Measurements from ENCODE around the gene TMEM156.
"Not testable (repeated sequence)": the region's sequence is repeated elsewhere in the genome, so short reads cannot be mapped to it uniquely, and the experiment has no call there.

Gene TMEM156

GRCh38 chr4:38952017-38952416, 80.2 kb downstream of the TMEM156 start:
- Histone ChIP-seq H3K27ac (ENCODE audit: low read length) (no peak overlapping the region), H3K9ac (ENCODE audit: low read length) (no peak overlapping the region), H3K36me3 (ENCODE audit: control insufficient read depth, low read depth, low read length) (no peaks in the 10 kb centered on the region), H3K27me3 (ENCODE audit: control insufficient read depth, insufficient read depth, low read length) (no peaks in the 10 kb centered on the region), H3K4me1 (ENCODE audit: control insufficient read depth, low read depth, low read length) (no peaks in the 10 kb centered on the region), H3K9me3 (ENCODE audit: control insufficient read depth, low read depth, low read length) (no peaks in the 10 kb centered on the region), H3K4me3 (ENCODE audit: low read length) (no peak overlapping the region)

- no peak overlapping the region for H3K4me3 ChIP-seq (ENCODE audit: low read length)
- no peaks in the 10 kb centered on the region for H3K9me3 ChIP-seq (ENCODE audit: control insufficient read depth, low read depth, low read length)
- no peaks in the 10 kb centered on the region for H3K36me3 ChIP-seq (ENCODE audit: control insufficient read depth, low read depth, low read length)
- no peaks in the 10 kb centered on the region for H3K4me1 ChIP-seq (ENCODE audit: control insufficient read depth, low read depth, low read length)
- H3K27me3 ChIP-seq (ENCODE audit: control insufficient read depth, insufficient read depth, low read length), result no peaks in the 10 kb centered on the region
- no peak overlapping the region for H3K27ac ChIP-seq (ENCODE audit: low read length)
- H3K9ac ChIP-seq (ENCODE audit: low read length), result no peak overlapping the region
These were observed 80.6 kb downstream of the TMEM156 start for GRCh38 chr4:38951598-38951997.

- no peak overlapping the region for H3K9ac ChIP-seq (ENCODE audit: low read length)
- no peaks in the 10 kb centered on the region for H3K27me3 ChIP-seq (ENCODE audit: control insufficient read depth, insufficient read depth, low read length)
- no peak overlapping the region for H3K27ac ChIP-seq (ENCODE audit: low read length)
- H3K4me1 ChIP-seq (ENCODE audit: control insufficient read depth, low read depth, low read length), result no peaks in the 10 kb centered on the region
- H3K4me3 ChIP-seq (ENCODE audit: low read length), result no peak overlapping the region
- H3K36me3 ChIP-seq (ENCODE audit: control insufficient read depth, low read depth, low read length), result no peaks in the 10 kb centered on the region
- no peaks in the 10 kb centered on the region for H3K9me3 ChIP-seq (ENCODE audit: control insufficient read depth, low read depth, low read length)
These were observed 81.5 kb downstream of the TMEM156 start for GRCh38 chr4:38950734-38951133.

- H3K27me3 ChIP-seq (ENCODE audit: control insufficient read depth, insufficient read depth, low read length), result no peaks in the 10 kb centered on the region
- no peak overlapping the region for H3K27ac ChIP-seq (ENCODE audit: low read length)
- H3K9ac ChIP-seq (ENCODE audit: low read length), result no peak overlapping the region
- H3K4me3 ChIP-seq (ENCODE audit: low read length), result no peak overlapping the region
- H3K9me3 ChIP-seq (ENCODE audit: control insufficient read depth, low read depth, low read length), result no peaks in the 10 kb centered on the region
- no peaks in the 10 kb centered on the region for H3K36me3 ChIP-seq (ENCODE audit: control insufficient read depth, low read depth, low read length)
- no peaks in the 10 kb centered on the region for H3K4me1 ChIP-seq (ENCODE audit: control insufficient read depth, low read depth, low read length)
These were observed 82.0 kb downstream of the TMEM156 start for GRCh38 chr4:38950159-38950558.

- H3K27ac ChIP-seq (ENCODE audit: low read length), result no peak overlapping the region
- H3K9me3 ChIP-seq (ENCODE audit: control insufficient read depth, low read depth, low read length), result no peaks in the 10 kb centered on the region
- no peaks in the 10 kb centered on the region for H3K27me3 ChIP-seq (ENCODE audit: control insufficient read depth, insufficient read depth, low read length)
- no peak overlapping the region for H3K9ac ChIP-seq (ENCODE audit: low read length)
- no peaks in the 10 kb centered on the region for H3K4me1 ChIP-seq (ENCODE audit: control insufficient read depth, low read depth, low read length)
- no peak overlapping the region for H3K4me3 ChIP-seq (ENCODE audit: low read length)
- no peaks in the 10 kb centered on the region for H3K36me3 ChIP-seq (ENCODE audit: control insufficient read depth, low read depth, low read length)
These were observed 82.7 kb downstream of the TMEM156 start for GRCh38 chr4:38949411-38950051.

- Histone ChIP-seq H3K27ac (ENCODE audit: low read length) (no peak overlapping the region), H3K36me3 (ENCODE audit: control insufficient read depth, low read depth, low read length) (no peaks in the 10 kb centered on the region), H3K4me3 (ENCODE audit: low read length) (no peak overlapping the region), H3K4me1 (ENCODE audit: control insufficient read depth, low read depth, low read length) (no peaks in the 10 kb centered on the region), H3K27me3 (ENCODE audit: control insufficient read depth, insufficient read depth, low read length) (no peaks in the 10 kb centered on the region), H3K9me3 (ENCODE audit: control insufficient read depth, low read depth, low read length) (no peaks in the 10 kb centered on the region), H3K9ac (ENCODE audit: low read length) (no peak overlapping the region)
These were observed 83.7 kb downstream of the TMEM156 start for GRCh38 chr4:38948551-38948950.

GRCh38 chr4:38946919-38947318, 85.3 kb downstream of the TMEM156 start:
- no peaks in the 10 kb centered on the region for H3K27me3 ChIP-seq (ENCODE audit: control insufficient read depth, insufficient read depth, low read length)
- no peak overlapping the region for H3K4me3 ChIP-seq (ENCODE audit: low read length)
- H3K9ac ChIP-seq (ENCODE audit: low read length), result no peak overlapping the region
- H3K27ac ChIP-seq (ENCODE audit: low read length), result no peak overlapping the region
- H3K4me1 ChIP-seq (ENCODE audit: control insufficient read depth, low read depth, low read length), result no peaks in the 10 kb centered on the region
- no peaks in the 10 kb centered on the region for H3K36me3 ChIP-seq (ENCODE audit: control insufficient read depth, low read depth, low read length)
- no peaks in the 10 kb centered on the region for H3K9me3 ChIP-seq (ENCODE audit: control insufficient read depth, low read depth, low read length)

GRCh38 chr4:38944440-38944839, 87.8 kb downstream of the TMEM156 start:
- H3K9ac ChIP-seq (ENCODE audit: low read length), result no peak overlapping the region
- no peak overlapping the region for H3K27ac ChIP-seq (ENCODE audit: low read length)
- H3K36me3 ChIP-seq (ENCODE audit: control insufficient read depth, low read depth, low read length), result no peaks in the 10 kb centered on the region
- no peak overlapping the region for H3K4me3 ChIP-seq (ENCODE audit: low read length)
- H3K4me1 ChIP-seq (ENCODE audit: control insufficient read depth, low read depth, low read length), result no peaks in the 10 kb centered on the region
- no peaks in the 10 kb centered on the region for H3K27me3 ChIP-seq (ENCODE audit: control insufficient read depth, insufficient read depth, low read length)
- H3K9me3 ChIP-seq (ENCODE audit: control insufficient read depth, low read depth, low read length), result no peaks in the 10 kb centered on the region

- H3K36me3 ChIP-seq (ENCODE audit: control insufficient read depth, low read depth, low read length), result no peaks in the 10 kb centered on the region
- H3K27ac ChIP-seq (ENCODE audit: low read length), result no peak overlapping the region
- no peaks in the 10 kb centered on the region for H3K27me3 ChIP-seq (ENCODE audit: control insufficient read depth, insufficient read depth, low read length)
- no peak overlapping the region for H3K4me3 ChIP-seq (ENCODE audit: low read length)
- H3K9ac ChIP-seq (ENCODE audit: low read length), result no peak overlapping the region
- H3K9me3 ChIP-seq (ENCODE audit: control insufficient read depth, low read depth, low read length), result no peaks in the 10 kb centered on the region
- H3K4me1 ChIP-seq (ENCODE audit: control insufficient read depth, low read depth, low read length), result no peaks in the 10 kb centered on the region
These were observed 88.9 kb downstream of the TMEM156 start for GRCh38 chr4:38943343-38943742.

GRCh38 chr4:38941906-38942305, 90.3 kb downstream of the TMEM156 start:
- not testable (repeated sequence) for H3K9me3 ChIP-seq (ENCODE audit: control insufficient read depth, low read depth, low read length); H3K27me3 ChIP-seq (ENCODE audit: control insufficient read depth, insufficient read depth, low read length); H3K36me3 ChIP-seq (ENCODE audit: control insufficient read depth, low read depth, low read length); H3K27ac ChIP-seq (ENCODE audit: low read length); H3K4me1 ChIP-seq (ENCODE audit: control insufficient read depth, low read depth, low read length); H3K4me3 ChIP-seq (ENCODE audit: low read length); H3K9ac ChIP-seq (ENCODE audit: low read length)

- no peak overlapping the region for H3K27ac ChIP-seq (ENCODE audit: low read length)
- no peaks in the 10 kb centered on the region for H3K4me1 ChIP-seq (ENCODE audit: control insufficient read depth, low read depth, low read length)
- no peak overlapping the region for H3K4me3 ChIP-seq (ENCODE audit: low read length)
- H3K9ac ChIP-seq (ENCODE audit: low read length), result no peak overlapping the region
- H3K9me3 ChIP-seq (ENCODE audit: control insufficient read depth, low read depth, low read length), result no peaks in the 10 kb centered on the region
- no peaks in the 10 kb centered on the region for H3K27me3 ChIP-seq (ENCODE audit: control insufficient read depth, insufficient read depth, low read length)
- H3K36me3 ChIP-seq (ENCODE audit: control insufficient read depth, low read depth, low read length), result no peaks in the 10 kb centered on the region
These were observed 91.7 kb downstream of the TMEM156 start for GRCh38 chr4:38940476-38940875.

- H3K9ac ChIP-seq (ENCODE audit: low read length), result no peak overlapping the region
- no peak overlapping the region for H3K4me3 ChIP-seq (ENCODE audit: low read length)
- no peaks in the 10 kb centered on the region for H3K36me3 ChIP-seq (ENCODE audit: control insufficient read depth, low read depth, low read length)
- no peaks in the 10 kb centered on the region for H3K4me1 ChIP-seq (ENCODE audit: control insufficient read depth, low read depth, low read length)
- no peak overlapping the region for H3K27ac ChIP-seq (ENCODE audit: low read length)
- no peaks in the 10 kb centered on the region for H3K27me3 ChIP-seq (ENCODE audit: control insufficient read depth, insufficient read depth, low read length)
- no peaks in the 10 kb centered on the region for H3K9me3 ChIP-seq (ENCODE audit: control insufficient read depth, low read depth, low read length)
These were observed 93.0 kb downstream of the TMEM156 start for GRCh38 chr4:38939165-38939564.
